ENCODE results near the gene RAB11A. TPM values are rescaled to one million over a fixed set of nuclear protein-coding genes. Genes with fewer than 3 reads are reported as not detected.

Gene RAB11A
- total RNA-seq, result 458 TPM

DNA sequence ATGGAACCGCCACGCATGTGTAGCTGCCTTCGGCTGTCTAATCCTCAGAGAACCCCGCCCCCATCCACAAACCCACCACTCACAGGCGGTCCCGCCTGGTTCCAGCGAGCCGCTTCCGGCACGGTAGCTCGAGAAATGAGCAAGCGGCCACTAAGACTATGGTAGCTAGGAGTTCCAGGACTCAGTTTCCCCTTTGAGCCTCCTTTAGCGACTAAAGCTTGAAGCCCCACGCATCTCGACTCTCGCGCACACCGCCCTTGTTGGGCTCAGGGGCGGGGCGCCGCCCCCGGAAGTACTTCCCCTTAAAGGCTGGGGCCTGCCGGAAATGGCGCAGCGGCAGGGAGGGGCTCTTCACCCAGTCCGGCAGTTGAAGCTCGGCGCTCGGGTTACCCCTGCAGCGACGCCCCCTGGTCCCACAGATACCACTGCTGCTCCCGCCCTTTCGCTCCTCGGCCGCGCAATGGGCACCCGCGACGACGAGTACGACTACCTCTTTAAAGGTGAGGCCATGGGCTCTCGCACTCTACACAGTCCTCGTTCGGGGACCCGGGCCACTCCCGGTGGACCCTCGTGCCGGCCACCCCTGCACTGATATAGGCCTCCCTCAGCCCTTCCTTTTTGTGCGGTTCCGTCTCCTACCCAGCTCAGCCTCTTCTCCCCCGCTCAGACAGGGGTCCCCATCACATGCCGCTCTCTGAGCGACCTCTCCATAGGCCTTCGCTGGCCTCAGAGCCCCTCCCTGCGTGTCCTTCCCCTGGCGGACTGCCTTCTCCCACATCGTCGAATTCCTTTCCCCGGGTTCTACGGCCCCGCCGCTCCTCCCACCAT is at the start of gene RAB11A:
TSS of gene RAB11A (plus strand) at position 366 of the 828 bp plus-strand sequence. CDS start at position 461, 95 bp downstream.
- ATAC-seq, result peak; percentile 94

DNA sequence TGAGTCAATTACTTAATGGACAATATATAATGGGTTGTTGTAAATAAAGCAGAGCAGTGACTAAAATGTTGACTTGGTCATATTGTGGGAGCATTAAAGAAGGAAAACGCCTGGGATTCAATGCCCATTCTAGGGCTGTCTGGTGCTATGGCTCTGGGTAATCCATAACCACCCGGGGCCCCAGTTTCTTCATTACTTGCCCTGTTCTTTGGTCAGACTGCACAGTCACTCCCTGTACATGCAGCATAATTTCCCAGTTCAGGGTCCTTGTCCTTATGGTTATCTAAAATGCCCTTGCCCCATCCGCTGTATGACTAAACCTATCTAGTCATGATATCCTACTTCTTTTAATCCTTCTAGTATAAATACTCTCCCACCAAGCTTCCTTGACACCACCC is 49.7 kb upstream of the RAB11A start:
- ATAC-seq, result no peak

DNA sequence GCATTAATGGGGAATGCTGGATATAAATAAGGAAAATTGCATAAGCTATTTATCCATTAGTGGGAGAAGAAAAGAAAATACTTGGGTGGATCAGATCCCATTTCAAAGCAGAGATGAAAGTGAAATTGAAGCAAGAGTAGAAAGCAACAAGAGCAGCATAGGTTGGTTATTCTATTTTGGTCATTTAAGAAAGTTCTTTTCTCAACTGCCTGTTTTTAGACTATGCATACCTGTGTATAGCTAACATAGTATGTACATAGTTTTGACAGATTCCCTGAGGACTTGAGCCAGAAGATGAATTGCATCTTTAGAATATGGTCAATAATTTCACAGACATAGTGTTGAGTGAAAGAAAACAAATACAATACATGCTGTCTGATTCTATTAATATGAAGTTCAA is 48.2 kb upstream of the RAB11A start:
- no peak for ATAC-seq

DNA sequence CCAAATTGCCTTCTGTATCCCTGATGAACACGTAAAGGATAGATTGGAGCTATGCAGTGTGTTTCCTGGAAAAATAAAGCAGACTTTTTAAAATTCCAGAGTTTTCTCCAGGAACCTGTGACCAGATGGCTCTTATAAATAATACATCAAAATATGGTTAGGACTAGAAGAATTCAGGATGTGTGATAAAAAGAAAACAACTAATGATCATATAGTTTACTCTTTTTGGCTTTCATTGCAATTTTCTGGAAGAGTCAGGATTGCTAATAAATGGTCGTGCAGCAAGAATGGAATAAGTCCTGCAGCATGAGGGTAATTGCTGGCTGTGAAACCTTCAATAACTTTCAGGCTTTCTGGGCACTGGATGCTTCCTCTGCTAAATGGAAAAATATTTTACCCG is 47.0 kb upstream of the RAB11A start:
- no peak for ATAC-seq

DNA sequence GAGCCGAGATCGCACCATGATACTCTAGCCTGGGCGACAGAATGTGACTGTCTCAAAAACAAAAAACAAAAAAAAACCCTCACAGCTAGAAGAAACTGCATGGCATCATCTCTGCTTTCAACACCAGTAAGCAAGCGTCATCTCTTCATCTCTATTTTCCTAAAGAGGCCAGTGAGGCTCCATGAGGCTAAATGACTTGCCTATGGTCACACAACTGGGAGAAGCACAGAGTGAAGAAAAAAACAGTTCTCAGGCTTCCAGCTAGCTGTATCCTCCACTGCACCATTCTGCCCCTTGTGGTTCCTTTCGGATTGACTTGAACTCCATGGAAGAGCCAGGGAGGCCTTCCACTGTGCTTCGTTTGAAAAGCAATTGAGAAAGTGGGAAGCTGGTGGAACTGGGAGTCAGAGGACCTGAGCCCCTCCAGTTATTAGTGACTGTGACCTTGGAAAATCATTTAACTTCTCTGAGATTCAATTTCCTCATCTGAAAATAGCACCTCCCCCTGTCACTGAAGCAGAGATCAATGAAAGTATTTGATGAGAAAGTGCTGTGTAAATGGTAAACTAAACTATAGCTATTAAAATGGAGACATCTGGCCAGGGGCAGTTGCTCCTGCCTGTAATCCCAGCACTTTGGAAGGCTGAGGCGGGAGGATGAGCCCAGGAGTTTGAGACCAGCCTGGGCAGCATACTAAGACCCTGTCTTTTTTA is 45.1 kb upstream of the RAB11A start:
- ATAC-seq, result peak; percentile 69

DNA sequence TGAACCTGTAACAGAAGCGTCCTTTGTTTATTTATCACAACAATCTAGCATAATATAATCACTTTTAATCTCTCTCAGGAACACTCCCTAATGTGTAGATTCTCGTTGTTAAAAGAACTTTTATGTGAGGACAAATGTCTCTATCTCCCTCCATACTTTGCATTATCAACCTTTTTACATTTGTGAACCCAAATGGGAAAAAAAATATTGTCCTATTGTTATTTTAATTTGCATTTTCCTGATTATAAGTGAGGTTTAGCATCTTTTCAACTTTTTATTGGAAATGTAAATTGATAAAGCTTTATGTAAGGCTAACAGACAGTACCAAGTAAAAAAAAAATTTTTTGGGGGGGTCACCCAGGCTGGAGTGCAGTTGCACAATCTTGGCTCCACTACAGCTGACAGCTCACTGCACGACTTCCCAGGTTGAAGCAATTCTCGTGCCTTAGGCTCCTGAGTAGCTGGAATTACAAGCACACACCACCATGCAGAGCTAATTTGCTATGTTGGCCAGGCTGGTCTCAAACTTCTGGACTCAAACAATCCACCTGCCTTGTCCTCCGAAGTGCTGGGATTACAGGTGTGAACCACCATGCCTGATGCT is 44.2 kb upstream of the RAB11A start:
- ATAC-seq, result peak; percentile 38

DNA sequence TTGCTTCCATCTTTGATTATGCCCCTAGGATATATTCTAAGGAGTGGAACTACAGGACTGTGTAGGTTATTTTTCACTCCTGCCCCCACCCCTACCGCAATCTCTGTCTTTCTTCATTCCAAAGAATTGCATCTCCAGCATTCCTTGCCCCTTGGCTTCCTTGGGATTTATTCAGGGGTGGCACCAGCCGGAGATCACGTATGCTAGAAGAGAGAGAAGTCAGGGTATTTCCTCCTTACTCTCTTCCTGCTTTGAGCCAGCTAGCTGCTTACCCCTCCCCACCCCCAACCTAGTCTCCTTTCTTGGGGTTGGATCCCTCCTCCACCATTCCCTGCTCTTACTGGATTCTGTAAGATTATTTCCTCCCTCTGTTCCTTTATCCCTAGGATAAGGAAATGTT is 42.2 kb upstream of the RAB11A start:
- ATAC-seq, result no peak

DNA sequence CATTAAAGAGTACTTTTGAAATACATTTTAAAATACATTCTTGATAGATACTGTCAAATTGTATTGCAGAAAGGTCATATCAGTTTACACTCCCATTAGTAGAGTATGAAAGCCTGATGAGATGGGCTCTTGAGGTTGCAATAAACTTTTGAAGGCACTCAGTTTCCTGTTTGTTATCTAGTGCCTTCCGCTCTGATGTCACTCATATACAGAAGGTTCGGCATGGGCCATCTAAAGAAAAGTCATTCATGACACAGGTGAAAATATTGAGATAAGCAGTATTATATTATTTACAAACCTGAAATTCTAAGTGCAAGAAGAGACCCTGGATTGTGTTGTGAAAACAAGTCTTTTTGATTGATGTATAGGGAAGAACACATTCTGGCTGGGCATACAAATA is 40.7 kb upstream of the RAB11A start:
- ATAC-seq, result no peak

DNA sequence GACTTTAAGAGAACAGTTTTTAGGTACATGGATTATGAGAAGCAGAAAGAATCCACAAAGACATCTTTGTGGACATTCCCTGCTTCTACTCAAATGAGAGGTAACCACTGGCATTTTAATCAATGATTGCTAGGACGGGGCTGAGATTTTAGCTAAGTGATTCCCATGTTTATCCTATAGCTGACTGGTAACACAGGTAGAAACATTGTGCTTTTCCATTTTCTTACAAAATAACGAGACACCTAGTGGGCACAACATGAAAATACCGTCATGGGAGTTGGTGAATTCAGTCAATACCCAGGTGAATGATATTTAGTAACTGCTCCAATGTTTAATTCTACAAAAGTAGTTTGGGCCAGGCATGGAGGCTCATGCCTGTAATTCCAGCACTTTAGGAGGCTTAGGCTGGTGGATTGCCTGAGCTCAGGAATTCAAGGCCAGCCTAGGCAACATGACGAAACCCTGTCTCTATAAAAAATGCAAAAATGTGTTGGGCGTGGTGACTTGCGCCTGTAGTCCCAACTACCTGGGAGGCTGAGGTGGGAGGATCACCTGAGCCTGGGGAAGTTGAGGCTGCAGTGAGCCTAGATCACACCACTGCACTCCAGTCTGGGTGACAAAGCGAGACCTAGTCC is 40.0 kb upstream of the RAB11A start:
- no peak for ATAC-seq

DNA sequence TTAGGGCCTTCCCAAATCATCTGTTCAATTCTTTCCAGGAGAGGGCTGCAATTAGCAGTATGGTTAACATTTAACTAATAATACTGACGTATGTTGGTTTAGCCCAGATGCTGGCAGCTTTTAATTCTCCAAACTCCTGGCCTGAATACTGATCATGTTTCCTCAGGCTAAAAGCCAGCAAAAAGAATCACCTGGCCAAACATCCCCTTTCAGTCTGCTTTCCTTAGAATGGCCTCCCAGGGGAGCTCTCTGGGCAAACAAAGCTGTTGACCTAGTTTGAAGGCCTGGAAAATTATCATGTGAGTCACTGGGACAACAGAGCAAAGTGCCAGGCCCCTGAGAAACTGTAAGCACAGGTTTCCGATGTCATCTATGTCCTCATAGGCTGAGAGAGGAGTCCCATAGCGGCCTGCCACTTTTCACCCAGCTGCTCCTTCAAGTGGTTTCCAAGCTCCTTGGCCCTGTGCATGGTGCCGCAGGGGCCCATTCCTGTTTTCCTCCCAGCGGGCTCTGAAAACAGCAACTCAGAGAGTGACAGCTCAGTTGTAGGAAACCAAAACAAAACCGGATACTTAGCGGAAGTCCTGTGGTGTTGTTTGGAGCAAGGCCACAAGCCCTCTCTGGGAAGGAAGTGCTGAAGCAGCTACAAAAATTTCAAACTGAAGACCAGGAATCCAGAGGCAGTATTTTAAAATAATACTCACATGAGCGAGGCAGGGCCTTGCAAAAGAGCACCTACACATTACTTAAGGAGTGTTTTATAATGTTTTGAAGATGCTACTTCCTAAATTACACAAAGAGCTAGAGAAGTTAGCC is 36.5 kb upstream of the RAB11A start:
- ATAC-seq, result peak; percentile 87

DNA sequence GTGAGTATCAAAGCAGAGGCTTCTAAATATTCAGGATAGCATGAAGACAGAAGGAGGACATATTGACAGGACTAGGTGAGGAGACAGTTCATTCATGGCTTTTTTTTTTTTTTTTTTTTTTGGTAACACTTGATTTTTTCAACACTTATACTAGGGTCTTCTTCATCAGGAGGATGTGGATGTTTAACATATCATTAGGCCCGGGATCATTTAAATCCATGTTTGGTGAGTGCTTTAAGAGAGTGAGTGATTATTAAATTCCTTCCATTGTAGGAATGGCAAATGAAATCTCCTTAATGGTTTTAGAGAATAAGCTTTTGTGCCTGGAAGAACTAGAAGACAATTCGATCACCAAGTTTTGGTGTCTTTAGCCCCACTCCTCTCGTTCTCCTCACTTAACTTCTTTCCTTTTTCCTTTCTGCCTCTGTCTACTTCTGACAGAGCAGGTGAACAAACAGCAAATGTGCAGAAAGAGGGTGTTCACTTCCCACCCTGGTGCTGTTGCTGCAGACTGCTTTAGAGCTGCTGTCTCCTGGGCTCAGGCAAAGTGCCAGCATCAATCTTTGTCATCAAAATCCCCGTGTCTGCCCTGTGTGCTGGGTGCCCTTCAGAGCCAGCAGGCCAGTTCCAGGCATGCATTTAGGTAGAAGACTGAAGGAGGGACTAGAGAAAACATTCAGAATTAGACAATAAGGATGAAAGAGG is 35.6 kb upstream of the RAB11A start:
- ATAC-seq, result no peak

DNA sequence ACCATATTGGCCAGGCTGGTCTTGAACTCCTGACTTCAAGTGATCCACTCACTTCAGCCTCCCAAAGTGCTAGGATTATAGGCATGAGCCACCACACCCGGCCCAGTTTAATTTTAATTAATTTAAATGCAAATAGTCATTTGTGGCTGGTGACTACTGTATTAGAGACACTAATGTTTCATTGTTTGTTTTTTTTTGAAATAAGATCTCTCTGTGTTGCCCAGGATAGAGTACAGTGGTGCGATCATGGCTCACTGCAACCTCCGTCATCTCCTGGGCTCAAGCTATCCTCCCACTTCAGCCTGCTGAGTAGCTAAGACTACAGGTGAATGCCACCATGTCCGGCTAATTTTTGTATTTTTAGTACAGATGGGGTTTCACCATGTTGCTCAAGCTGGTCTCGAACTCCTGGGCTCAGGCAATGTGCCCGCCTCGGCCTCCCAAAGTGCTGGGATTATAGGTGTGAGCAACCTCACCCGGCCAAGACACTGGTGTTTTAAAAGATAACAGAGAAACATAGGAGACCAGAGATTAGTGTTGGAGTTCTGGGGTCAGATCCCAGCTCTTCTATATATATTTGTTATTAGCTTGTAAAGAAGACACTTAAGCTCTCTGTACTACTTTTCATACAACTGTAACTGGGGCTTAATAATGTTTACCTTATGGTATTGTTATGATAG is 34.5 kb upstream of the RAB11A start:
- ATAC-seq, result no peak

DNA sequence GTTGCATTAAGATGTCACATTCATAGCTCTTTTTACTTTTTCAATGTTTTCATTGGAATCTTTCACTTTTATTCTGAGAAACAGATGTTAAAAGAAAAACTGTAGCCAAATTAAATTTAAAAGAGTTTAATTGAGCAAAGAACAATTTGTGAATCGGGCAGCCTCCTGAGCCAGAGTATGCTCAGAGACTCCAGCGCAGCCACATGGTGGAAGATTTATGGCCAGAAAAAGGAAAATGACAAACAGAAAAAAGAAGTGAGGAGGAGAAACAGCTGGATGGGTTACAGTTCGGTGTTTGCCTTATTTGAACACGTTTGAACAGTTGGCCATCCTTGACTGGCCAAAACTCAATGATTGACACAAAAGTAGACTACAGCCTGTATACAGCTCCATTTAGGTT is 33.8 kb upstream of the RAB11A start:
- no peak for ATAC-seq

DNA sequence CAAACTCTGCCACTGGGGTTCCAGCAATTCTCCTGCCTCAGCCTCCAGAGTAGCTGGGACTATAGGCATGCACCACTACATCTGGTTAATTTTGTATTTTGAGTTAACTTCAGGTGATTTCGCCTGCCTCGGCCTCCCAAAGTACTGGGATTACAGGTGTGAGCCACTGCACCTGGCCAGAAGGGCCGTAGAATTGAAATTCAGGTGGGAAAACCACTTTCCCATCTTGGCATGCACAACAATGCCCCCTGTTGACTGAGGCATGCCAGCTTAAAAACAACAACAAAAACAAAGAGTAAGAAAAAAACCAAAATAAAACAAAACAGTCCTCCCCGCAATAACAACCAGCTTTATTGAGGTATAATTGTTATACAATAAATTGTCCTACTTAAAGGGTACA is 32.6 kb upstream of the RAB11A start:
- no peak for ATAC-seq

DNA sequence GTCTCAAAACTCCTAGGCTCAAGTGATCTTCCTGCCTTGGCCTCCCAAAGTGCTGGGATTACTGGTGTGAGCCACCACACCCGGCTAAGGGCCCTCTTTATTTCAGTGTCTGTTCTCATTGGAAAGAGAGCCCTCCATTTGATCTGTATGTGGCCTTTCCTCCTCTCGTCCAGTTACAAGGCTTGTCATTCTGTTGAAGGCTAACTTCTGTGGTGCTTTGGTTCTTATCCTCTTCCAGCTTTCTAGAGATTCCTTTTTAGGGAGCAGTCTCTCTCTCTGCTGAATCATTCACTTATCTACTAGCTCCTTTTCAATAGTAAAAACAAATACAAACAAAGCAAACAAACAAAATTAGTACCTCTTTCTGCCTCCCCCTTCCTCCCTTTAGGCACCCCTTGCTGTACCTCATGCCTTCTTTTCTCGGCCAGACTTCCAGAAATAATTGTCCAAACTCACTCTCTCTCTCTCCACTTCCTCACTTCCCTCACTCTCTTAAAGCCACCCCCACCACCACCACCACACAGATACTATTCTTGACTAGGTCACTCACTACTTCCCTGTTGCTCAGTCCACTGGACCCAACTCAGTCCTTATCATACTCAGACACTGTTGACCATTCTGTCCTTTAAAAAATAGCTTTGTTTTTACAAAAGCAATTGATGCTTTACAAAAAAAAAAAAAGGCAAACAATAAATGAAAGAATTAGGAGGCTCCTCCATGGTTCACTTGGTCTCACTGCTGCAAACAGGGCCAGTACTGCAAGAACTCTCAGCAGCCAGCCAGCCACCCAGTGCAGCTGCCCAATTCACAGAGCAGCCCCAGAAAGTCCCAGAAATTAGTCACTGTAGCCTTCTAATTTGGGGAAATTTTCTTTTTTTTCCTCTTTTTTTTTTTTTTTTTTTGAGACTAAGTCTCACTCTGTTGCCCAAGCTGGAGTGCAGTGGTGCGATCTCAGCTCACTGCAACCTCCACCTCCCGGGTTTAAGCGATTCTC is 31.7 kb upstream of the RAB11A start:
- no peak for ATAC-seq

DNA sequence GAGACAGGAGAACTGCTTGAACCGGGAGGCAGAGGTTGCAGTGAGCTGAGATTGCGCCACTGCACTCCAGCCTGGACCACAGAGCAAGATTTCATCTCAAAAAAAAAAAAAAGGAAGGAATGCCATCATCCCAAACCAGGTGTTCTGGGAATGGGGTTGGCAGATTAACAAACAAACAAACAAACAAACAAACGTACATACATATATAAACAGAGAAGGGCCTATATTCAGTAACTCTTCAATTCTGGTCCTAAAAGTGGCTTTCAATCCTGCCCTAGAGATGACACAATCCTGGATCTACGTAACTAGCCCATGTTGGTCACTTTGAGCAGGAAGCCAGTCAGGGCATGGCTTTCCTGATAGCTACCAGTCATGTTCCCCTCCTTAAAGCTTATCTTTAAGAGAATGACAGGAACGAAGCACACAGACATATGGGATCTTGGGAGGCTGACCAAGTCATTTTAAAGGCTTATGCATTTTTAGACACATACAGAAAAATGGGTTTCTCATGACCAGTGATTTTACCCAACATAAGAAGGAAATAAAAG is 29.9 kb upstream of the RAB11A start:
- ATAC-seq, result no peak

DNA sequence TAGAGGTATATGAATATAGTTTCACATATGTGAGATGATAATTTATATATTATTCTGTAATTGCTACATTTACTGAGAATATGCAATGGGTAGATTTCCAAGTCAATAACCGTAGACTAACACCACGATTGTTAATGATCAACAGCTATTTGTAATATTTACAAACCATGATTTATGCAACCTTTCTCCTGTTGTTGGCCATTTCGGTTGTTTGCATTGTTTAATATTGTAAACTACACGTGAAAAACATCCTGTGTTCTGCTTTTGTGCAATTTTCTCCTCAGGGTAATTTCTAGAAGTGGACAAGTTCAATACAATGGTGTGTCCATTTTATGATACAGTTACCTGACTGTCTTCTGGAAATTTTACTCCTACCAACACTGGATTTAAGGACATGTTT is 29.3 kb upstream of the RAB11A start:
- ATAC-seq, result no peak

DNA sequence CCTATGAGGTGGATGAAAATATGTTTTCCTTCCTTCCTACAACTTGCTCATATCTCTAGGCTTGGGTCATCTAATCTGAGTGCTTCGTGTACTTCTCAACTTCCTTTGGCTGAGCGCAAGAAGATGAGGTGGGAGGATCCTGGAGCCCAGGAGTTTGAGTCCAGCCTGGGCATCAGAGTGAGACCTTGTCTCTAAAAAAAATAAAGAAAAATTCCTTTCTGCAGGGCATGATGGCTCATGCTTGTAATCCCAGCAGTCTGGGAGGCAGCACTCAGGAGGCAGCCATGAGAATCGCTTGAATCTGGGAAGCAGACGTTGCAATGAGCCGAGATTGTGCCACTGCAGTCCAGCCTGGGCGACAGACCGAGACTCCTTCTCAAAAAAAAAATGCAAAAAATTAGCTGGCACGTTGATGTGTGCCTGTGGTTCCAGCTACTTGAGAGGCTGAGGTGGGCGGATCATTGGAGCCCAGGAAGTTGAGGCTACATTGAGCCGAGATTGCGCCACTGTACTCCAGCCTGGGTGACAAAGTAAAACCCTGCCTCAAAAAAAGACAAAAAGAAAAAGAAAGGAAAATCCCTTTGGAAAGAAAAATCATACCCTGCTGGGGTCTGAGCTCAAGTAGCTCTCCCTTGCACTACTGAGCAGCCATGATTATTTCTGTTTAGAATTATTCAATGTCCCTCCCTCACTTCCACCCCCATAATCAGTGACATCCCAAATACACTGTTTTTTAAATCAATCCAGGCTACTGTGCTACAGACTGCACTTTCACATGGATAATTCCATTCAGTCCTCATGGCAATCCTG is 28.0 kb upstream of the RAB11A start:
- ATAC-seq, result no peak

Data from esophagus mucosa (tissue), 1 donor.